Posterior cingulate gyrus (tissue), 11 donors: Measurements from ENCODE around the gene IL15.
A peak's percentile ranks its signal among the peaks of the same experiment; 100 is the strongest.

Source experiments
- DNase-seq, 10 donors: peaks; one replicate each; pipeline versions ENCODE4 v3.0.0 to v3.0.0-alpha.2; 2020 to 2021; ENCODE audit warnings: mixed read lengths in 3 of 10
- intact Hi-C: fragments of 100-400 bp; cut with DNase I; formaldehyde crosslinking; loops from one replicate; pipeline ENCODE4 v1.15.1; 2023

Gene IL15

GRCh38 chr4:141759796-141760425 lies 123.5 kb downstream of the IL15 start:
- intact Hi-C loops = no loop called here
- no peak for DNase-seq

- DNase-seq = no peak
- intact Hi-C loops = no loop called here
Measured at GRCh38 chr4:141761926-141762325, 125.5 kb downstream of the IL15 start.

DNA sequence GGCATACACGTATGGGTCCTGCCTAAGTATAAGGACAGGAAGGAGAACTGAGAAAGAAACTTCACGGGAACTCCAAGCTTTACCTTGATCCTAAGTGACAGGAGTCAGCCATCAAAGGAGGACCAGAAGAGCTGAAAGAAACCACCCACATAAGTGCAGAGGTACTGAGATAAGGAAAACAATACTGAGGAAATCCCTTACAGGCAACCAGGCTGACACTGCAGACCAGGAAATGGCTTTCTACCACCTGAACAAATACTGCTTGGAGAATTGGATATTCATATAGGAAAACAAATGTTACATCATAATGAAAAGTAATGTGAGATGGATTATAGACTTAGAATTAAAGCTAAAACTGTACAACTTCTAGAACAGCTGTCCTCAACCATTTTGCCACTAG lies 127.0 kb downstream of the IL15 start:
- intact Hi-C loops = no loop called here
- DNase-seq = no peak

DNA sequence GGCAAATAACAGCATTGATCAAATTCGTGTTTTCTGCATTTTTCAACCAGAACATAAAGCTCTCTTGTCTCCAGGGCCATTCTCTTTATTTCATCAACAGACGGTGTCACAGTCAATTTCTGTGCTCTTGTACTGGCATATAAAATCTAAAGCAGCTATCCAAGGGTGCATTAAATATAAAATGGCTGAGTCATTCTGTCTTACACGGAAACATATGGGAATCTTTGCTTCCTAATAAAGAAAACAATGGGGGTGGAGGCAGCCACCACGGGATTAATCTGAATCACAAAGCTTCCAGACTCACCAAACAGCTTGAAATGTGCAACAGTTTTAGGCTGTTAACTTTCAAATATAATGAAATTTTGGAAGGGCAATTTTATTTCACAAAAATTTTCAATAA lies 132.6 kb downstream of the IL15 start:
- DNase-seq = peak in 1 of 10 donors; percentile 2
- intact Hi-C loops = no loop called here

GRCh38 chr4:141771889-141772830 lies 135.8 kb downstream of the IL15 start:
- intact Hi-C loops = no loop called here
- no peak for DNase-seq

- intact Hi-C loops = no loop called here
- DNase-seq = no peak
Measured at GRCh38 chr4:141772838-141773237, 136.5 kb downstream of the IL15 start.

- intact Hi-C loops = no loop called here
- DNase-seq = no peak
Measured at GRCh38 chr4:141782205-141782604, 145.8 kb downstream of the IL15 start.
